IPS-15b (cell line): ENCODE results near the gene BOD1L1.
"Not testable (repeated sequence)": the region's sequence is repeated elsewhere in the genome, so short reads cannot be mapped to it uniquely, and the experiment has no call there.

Source experiments
- H3K27me3 ChIP-seq: one replicate; pipeline ENCODE4 v1.6.1; 2013; ENCODE audit warnings: low read length; ENCODE audit not compliant: control insufficient read depth, insufficient read depth
- H3K36me3 ChIP-seq: one replicate; pipeline ENCODE4 v1.6.1; 2013; ENCODE audit warnings: low read length; ENCODE audit not compliant: control insufficient read depth, insufficient read depth
- H3K4me1 ChIP-seq: one replicate; pipeline ENCODE4 v1.6.1; 2013; ENCODE audit warnings: mild to moderate bottlenecking, low read length; ENCODE audit not compliant: control insufficient read depth, insufficient read depth
- H3K4me3 ChIP-seq: one replicate; pipeline ENCODE4 v1.5.1; 2013; ENCODE audit warnings: low read depth, low read length
- H3K9ac ChIP-seq: one replicate; pipeline ENCODE4 v1.6.1; 2013; ENCODE audit warnings: low read depth, mild to moderate bottlenecking, low read length
- H3K9me3 ChIP-seq: one replicate; pipeline ENCODE4 v1.6.1; 2013; ENCODE audit warnings: mild to moderate bottlenecking, low read length; ENCODE audit not compliant: control insufficient read depth, insufficient read depth

BOD1L1 gene

GRCh38 chr4:13584481-13584880, 43.0 kb downstream of the BOD1L1 start:
- peaks cover 17% of the 10 kb centered on the region for H3K36me3 ChIP-seq
- H3K4me1 ChIP-seq, result no peaks in the 10 kb centered on the region
- no peak overlapping the region for H3K9ac ChIP-seq
- no peak overlapping the region for H3K4me3 ChIP-seq
- no peaks in the 10 kb centered on the region for H3K9me3 ChIP-seq
- H3K27me3 ChIP-seq, result no peaks in the 10 kb centered on the region

DNA sequence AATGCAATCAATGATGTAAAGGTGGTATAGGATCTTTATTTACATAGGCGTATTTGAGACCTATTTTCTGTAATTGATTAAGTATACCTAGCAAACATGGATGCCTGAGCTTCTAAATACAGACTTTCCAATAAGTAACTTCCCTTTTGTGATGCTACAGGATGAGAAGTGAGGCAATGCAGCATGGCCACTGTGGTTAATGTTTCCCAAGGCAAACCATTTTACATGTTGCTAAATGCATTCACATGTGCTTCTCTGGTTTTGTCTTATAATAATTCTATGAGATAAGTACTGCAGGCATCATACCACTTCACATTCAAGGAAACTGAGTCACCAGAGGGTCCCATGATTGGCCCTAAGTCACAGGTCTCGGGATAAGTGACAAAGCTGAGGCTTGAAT, 47.5 kb downstream of the BOD1L1 start:
- H3K9me3 ChIP-seq, result no peaks in the 10 kb centered on the region
- no peaks in the 10 kb centered on the region for H3K27me3 ChIP-seq
- peaks cover 25% of the 10 kb centered on the region for H3K36me3 ChIP-seq
- H3K4me1 ChIP-seq, result no peaks in the 10 kb centered on the region
- H3K9ac ChIP-seq, result no peak overlapping the region
- H3K4me3 ChIP-seq, result no peak overlapping the region

- Histone ChIP-seq H3K36me3 (peaks cover 30% of the 10 kb centered on the region), H3K4me1 (no peaks in the 10 kb centered on the region), H3K9ac (no peak overlapping the region), H3K27me3 (no peaks in the 10 kb centered on the region), H3K4me3 (no peak overlapping the region), H3K9me3 (no peaks in the 10 kb centered on the region)
Observed at GRCh38 chr4:13577660-13578059, 49.9 kb downstream of the BOD1L1 start.

- Histone ChIP-seq H3K4me3 (no peak overlapping the region), H3K9me3 (no peaks in the 10 kb centered on the region), H3K36me3 (peaks cover 22% of the 10 kb centered on the region), H3K4me1 (no peaks in the 10 kb centered on the region), H3K27me3 (no peaks in the 10 kb centered on the region), H3K9ac (no peak overlapping the region)
Observed at GRCh38 chr4:13570916-13571315, 56.6 kb downstream of the BOD1L1 start.

DNA sequence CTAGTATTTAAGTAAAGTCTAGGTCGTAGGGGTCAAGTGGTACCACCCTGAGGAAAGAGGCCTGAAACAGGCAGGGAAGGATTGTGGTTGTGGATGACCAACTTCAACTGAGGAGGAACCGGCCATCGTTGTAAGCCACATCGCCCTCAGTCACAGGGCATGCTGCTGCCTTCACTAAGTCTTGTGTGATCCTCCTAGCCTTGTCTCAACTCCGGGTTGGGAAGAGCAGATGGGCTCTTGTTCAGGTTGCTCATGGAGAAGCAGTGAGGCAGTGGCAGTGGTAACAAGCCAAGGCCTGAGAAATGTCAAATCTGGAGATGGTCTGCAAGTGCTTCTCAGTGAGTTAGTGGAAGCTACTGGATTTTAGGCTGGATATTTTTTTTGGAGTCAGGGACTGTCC, 60.4 kb downstream of the BOD1L1 start:
- no peak overlapping the region for H3K9ac ChIP-seq
- H3K4me1 ChIP-seq, result no peaks in the 10 kb centered on the region
- H3K9me3 ChIP-seq, result no peaks in the 10 kb centered on the region
- peaks cover 12% of the 10 kb centered on the region for H3K36me3 ChIP-seq
- H3K4me3 ChIP-seq, result no peak overlapping the region
- H3K27me3 ChIP-seq, result no peaks in the 10 kb centered on the region

DNA sequence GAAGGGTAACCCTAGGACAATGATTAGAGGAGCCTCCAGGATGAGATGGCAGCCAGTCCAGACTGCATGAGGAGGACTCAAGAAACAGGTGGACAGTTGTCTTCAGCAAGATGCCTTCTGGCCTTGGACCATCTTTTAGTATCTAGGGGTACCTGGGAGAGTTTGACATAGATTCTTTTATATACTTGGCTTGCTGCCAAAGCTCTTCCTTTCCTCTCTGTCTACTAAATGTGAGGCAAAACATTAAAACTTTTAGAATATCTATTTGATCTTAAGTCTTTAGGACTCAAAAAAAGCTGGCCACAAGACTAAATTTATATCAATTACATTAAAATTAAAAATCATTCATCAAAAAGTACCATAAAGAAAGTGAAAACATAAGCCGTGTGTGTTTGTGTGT, 64.6 kb downstream of the BOD1L1 start:
- no peaks in the 10 kb centered on the region for H3K36me3 ChIP-seq
- no peaks in the 10 kb centered on the region for H3K9me3 ChIP-seq
- H3K4me3 ChIP-seq, result no peak overlapping the region
- H3K4me1 ChIP-seq, result no peaks in the 10 kb centered on the region
- H3K9ac ChIP-seq, result no peak overlapping the region
- no peaks in the 10 kb centered on the region for H3K27me3 ChIP-seq

DNA sequence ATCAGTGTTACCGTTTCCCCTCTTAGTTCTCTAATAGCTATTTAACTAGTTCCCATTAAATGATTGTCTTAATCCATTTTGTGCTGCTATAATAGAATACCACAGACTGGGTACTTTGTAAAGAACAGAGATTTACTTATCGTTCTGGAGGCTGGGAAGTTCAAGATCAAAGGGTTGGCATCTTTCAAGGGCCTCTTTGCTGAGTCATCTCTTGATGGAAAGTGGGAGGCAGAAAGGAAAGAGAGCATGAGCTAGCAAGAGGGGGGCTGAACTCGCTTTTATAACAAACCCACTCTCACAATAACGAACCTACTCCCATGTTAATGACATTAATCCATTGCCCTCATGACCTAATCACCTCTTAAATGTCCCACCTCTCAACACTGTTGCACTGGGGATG, 65.9 kb downstream of the BOD1L1 start:
- Histone ChIP-seq H3K4me3 (no peak overlapping the region), H3K9me3 (no peaks in the 10 kb centered on the region), H3K4me1 (no peaks in the 10 kb centered on the region), H3K9ac (no peak overlapping the region), H3K36me3 (no peaks in the 10 kb centered on the region), H3K27me3 (no peaks in the 10 kb centered on the region)

GRCh38 chr4:13560111-13560510, 67.4 kb downstream of the BOD1L1 start:
- H3K36me3 ChIP-seq, H3K9ac ChIP-seq, H3K4me1 ChIP-seq, H3K27me3 ChIP-seq, H3K9me3 ChIP-seq, H3K4me3 ChIP-seq: not testable (repeated sequence)

DNA sequence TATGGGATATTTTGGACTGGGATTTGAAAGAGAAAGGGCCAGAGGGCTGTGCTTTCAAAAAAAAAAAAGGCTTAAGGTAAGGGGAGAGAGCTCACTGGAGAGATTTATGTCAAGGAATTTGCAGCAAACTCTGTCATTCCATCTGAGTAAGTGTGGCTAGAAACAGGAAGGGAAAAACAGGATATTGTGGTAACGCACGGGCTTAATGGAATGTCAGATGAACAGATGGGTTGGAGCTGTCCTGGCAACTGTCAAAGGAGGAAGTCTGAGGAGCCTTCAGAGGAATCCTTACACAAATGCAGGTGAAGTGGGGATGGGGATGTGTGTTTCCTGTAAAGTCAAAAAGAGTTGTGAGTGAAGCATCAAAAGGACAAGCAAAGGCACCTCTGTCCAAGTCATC, 68.1 kb downstream of the BOD1L1 start:
- H3K36me3 ChIP-seq, result no peaks in the 10 kb centered on the region
- H3K4me3 ChIP-seq, result no peak overlapping the region
- H3K9ac ChIP-seq, result no peak overlapping the region
- H3K9me3 ChIP-seq, result no peaks in the 10 kb centered on the region
- H3K4me1 ChIP-seq, result no peaks in the 10 kb centered on the region
- H3K27me3 ChIP-seq, result no peaks in the 10 kb centered on the region

- Histone ChIP-seq H3K9me3 (no peaks in the 10 kb centered on the region), H3K9ac (no peak overlapping the region), H3K4me1 (no peaks in the 10 kb centered on the region), H3K36me3 (no peaks in the 10 kb centered on the region), H3K4me3 (no peak overlapping the region), H3K27me3 (no peaks in the 10 kb centered on the region)
Observed at GRCh38 chr4:13558881-13559280, 68.6 kb downstream of the BOD1L1 start.

DNA sequence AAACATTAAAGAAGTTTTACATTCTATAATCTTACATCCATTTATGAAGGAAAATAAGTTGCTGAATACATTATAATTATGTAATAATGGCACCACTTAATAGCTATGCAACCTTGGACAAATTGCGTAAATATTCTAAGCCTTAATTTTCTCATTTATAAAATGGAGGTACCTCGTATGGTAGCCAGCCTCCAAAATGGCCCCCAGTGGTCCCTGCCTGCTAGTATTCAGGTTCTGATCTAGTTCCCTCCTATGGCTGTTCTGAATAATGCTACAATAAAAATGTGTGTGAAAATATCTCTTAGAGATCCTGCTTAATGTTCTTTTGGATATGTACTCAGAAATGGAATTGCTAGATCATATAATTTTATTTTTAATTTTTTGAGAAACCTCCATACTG, 72.2 kb downstream of the BOD1L1 start:
- no peak overlapping the region for H3K4me3 ChIP-seq
- H3K4me1 ChIP-seq, result no peaks in the 10 kb centered on the region
- H3K9ac ChIP-seq, result no peak overlapping the region
- no peaks in the 10 kb centered on the region for H3K36me3 ChIP-seq
- H3K27me3 ChIP-seq, result peaks cover 14% of the 10 kb centered on the region
- no peaks in the 10 kb centered on the region for H3K9me3 ChIP-seq

DNA sequence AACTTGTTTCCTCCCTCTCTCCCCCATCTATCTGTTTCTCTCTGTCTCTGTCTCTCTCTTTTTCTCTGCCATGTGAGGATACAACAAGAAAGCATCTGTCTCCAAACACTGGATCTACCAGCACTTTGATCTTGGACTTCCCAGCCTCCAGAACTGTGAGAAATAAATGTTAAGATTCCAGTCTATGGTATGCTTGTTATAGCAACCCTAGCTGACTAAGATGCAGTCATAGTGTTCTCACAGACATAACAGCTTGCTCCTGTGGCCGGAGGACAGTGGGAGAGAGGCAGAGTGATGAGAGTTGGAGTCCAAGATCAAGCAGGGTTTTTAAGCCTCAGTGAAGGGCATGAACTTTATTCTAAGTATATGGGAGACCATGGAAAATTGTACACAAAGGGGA, 74.4 kb downstream of the BOD1L1 start:
- Histone ChIP-seq H3K9ac (no peak overlapping the region), H3K9me3 (no peaks in the 10 kb centered on the region), H3K27me3 (peaks cover 36% of the 10 kb centered on the region), H3K36me3 (no peaks in the 10 kb centered on the region), H3K4me3 (no peak overlapping the region), H3K4me1 (peaks cover 2% of the 10 kb centered on the region)
